CD14-positive monocyte (primary cell): ENCODE data around the gene PHLDB3. TPM values are rescaled to one million over a fixed set of nuclear protein-coding genes. Genes with fewer than 3 reads are reported as not detected.

ENCODE experiments used
- DNase-seq, 3 donors: peaks; one replicate each; pipeline ENCODE4 v3.0.0-alpha.2; 2011 to 2022
- H2AFZ ChIP-seq: 2 replicates; pipeline ENCODE4 v1.6.0; 2012; ENCODE audit warnings: mild to moderate bottlenecking, low read depth, low read length, inconsistent platforms; ENCODE audit not compliant: insufficient read depth, poor library complexity, severe bottlenecking
- H3K27ac ChIP-seq, 2 donors: 1 replicate in 1 of 2; 2 replicates in 1 of 2; pipeline ENCODE4 v1.5.1; 2012 to 2013; ENCODE audit warnings: low read length in 2 of 2, control low read depth in 1 of 2, inconsistent platforms in 1 of 2, low read depth in 1 of 2, mild to moderate bottlenecking in 1 of 2
- H3K27me3 ChIP-seq, 2 donors: one replicate each; pipeline versions ENCODE4 v1.6.0 to v1.6.1; 2011 to 2013; ENCODE audit warnings: low read length in 2 of 2; ENCODE audit not compliant: control insufficient read depth in 2 of 2, insufficient read depth in 2 of 2
- H3K36me3 ChIP-seq, 2 donors: replicated peaks in 1 of 2; 1 replicate in 1 of 2; 2 replicates in 1 of 2; pipeline versions ENCODE4 v1.5.1 to v1.6.1; 2012 to 2013; ENCODE audit warnings: low read length in 2 of 2, control low read depth in 1 of 2, inconsistent platforms in 1 of 2, mild to moderate bottlenecking in 1 of 2; ENCODE audit not compliant: insufficient read depth in 2 of 2, control insufficient read depth in 1 of 2
- H3K4me1 ChIP-seq, 2 donors: 1 replicate in 1 of 2; 2 replicates in 1 of 2; pipeline versions ENCODE4 v1.5.1 to v1.6.1; 2012 to 2013; ENCODE audit warnings: low read length in 2 of 2, control low read depth in 1 of 2, inconsistent platforms in 1 of 2, mild to moderate bottlenecking in 1 of 2, moderate library complexity in 1 of 2; ENCODE audit not compliant: insufficient read depth in 2 of 2, control insufficient read depth in 1 of 2
- H3K4me2 ChIP-seq: replicated peaks from 2 replicates; pipeline ENCODE3; 2012; ENCODE audit warnings: low read length, moderate library complexity, mild to moderate bottlenecking; ENCODE audit not compliant: poor library complexity, severe bottlenecking; ENCODE audit errors: extremely low read depth
- H3K4me3 ChIP-seq, 3 experiments: fragments of 200-600 bp in 1 of 3; sonication (generic) in 1 of 3; replicated peaks in 1 of 3; 1 replicate in 2 of 3; 2 replicates in 1 of 3; pipeline ENCODE4 v1.5.1; 2011 to 2013; ENCODE audit warnings: low read length in 3 of 3, mild to moderate bottlenecking in 3 of 3, control low read depth in 2 of 3, low read depth in 2 of 3, inconsistent platforms in 1 of 3, moderate library complexity in 1 of 3
- H3K79me2 ChIP-seq: 2 replicates; pipeline ENCODE4 v1.6.0; 2012; ENCODE audit warnings: mild to moderate bottlenecking, control low read depth, inconsistent platforms, low read length, moderate library complexity; ENCODE audit not compliant: insufficient read depth
- H3K9ac ChIP-seq: 2 replicates; pipeline ENCODE4 v1.6.0; 2017; ENCODE audit warnings: low read length, mild to moderate bottlenecking; ENCODE audit not compliant: insufficient read depth, poor library complexity, severe bottlenecking
- H3K9me3 ChIP-seq, 2 donors: replicated peaks in 1 of 2; 1 replicate in 1 of 2; 2 replicates in 1 of 2; pipeline versions ENCODE4 v1.5.1 to v1.6.1; 2012 to 2013; ENCODE audit warnings: low read length in 2 of 2, control low read depth in 1 of 2; ENCODE audit not compliant: control insufficient read depth in 1 of 2, insufficient read depth in 1 of 2
- H4K20me1 ChIP-seq: 2 replicates; pipeline ENCODE4 v1.6.0; 2012; ENCODE audit warnings: mild to moderate bottlenecking, low read length, control low read depth, moderate library complexity; ENCODE audit not compliant: insufficient read depth
- H3K27ac Mint-ChIP-seq, 7 donors: one replicate each; pipeline ENCODE4 v1.8.0; 2020; ENCODE audit warnings: mild to moderate bottlenecking in 7 of 7, mixed read lengths in 7 of 7, moderate library complexity in 6 of 7, inconsistent platforms in 2 of 7
- H3K27me3 Mint-ChIP-seq, 3 donors: one replicate each; pipeline ENCODE4 v1.8.0; 2021 to 2022; ENCODE audit warnings: low read depth in 3 of 3, mild to moderate bottlenecking in 3 of 3, mixed read lengths in 3 of 3, moderate library complexity in 3 of 3, inconsistent platforms in 1 of 3
- H3K36me3 Mint-ChIP-seq, 2 donors: one replicate each; pipeline ENCODE4 v1.8.0; 2020; ENCODE audit warnings: mixed read lengths in 2 of 2, inconsistent platforms in 1 of 2, mild to moderate bottlenecking in 1 of 2
- H3K4me1 Mint-ChIP-seq: one replicate; pipeline ENCODE4 v1.8.0; 2020; ENCODE audit warnings: mild to moderate bottlenecking, mixed read lengths
- H3K4me3 Mint-ChIP-seq, 2 donors: one replicate each; pipeline ENCODE4 v1.8.0; 2020; ENCODE audit warnings: mild to moderate bottlenecking in 2 of 2, mixed read lengths in 2 of 2, moderate library complexity in 1 of 2
- H3K9me3 Mint-ChIP-seq, 7 donors: one replicate each; pipeline ENCODE4 v1.8.0; 2020 to 2022; ENCODE audit warnings: mixed read lengths in 7 of 7, mild to moderate bottlenecking in 6 of 7, moderate library complexity in 6 of 7, inconsistent platforms in 2 of 7
- WGBS: methylation state at CpG from one replicate; pipeline ENCODE4 v1.1.5; 2013; ENCODE audit warnings: missing lambda C conversion rate; ENCODE audit not compliant: insufficient coverage; 5-methylcytosine and 5-hydroxymethylcytosine counted together
- intact Hi-C, 2 donors: fragments of 100-400 bp; cut with micrococcal nuclease; formaldehyde crosslinking; loops; one replicate each; pipeline versions ENCODE4 v1.15.0 to v1.15.1; 2023
- polyA plus RNA-seq, 3 donors: library from polyadenylated mRNA; depleted of rRNA in 1 of 3; unstranded in 2 of 3; stranded (reverse) in 1 of 3; fragments of 300-500 nt in 2 of 3; fragments of >200 nt in 1 of 3; fragmentation: Illumina TruSeq in 2 of 3; gene quantifications; 1 replicate in 2 of 3; 2 replicates in 1 of 3; pipeline ENCODE4 v1.2.3, GENCODE V29; 2012 to 2021
- TF ChIP-seq, protein P1 (sequence below): fragments of 200-600 bp; IDR thresholded peaks from one replicate; pipeline ENCODE4 v1.8.0; 2022; ENCODE audit warnings: antibody characterized with exemption, mild to moderate bottlenecking

Gene PHLDB3
- polyA plus RNA-seq, 3 donors, result 1.4 to 3.4 (median 1.7) TPM

GRCh38 chr19:43463381-43464133, 41.0 kb downstream of the PHLDB3 start:
- intact Hi-C loops, result loop anchor here in 1 of 2 donors (1.0 kb wide), 1 partner anchor 41 kb away; the partner anchor contains the start of gene PHLDB3
- H3K27ac Mint-ChIP-seq, result peak overlapping the region; percentile 94 to 99 (median 98)
- Histone ChIP-seq H3K9me3 (no peaks in the 10 kb centered on the region), H3K27ac (peak overlapping the region; percentile 70 to 90), H3K4me3 (peak overlapping the region; percentile 68 to 88 (median 80)), H3K36me3 (no peaks in the 10 kb centered on the region), H2AFZ (peak overlapping the region; percentile 86), H4K20me1 (no peaks in the 10 kb centered on the region), H3K27me3 (no peaks in the 10 kb centered on the region), H3K4me1 (peaks cover 45 to 50% of the 10 kb centered on the region in 2 donors), H3K4me2 (peak overlapping the region; percentile 90), H3K9ac (peak overlapping the region; percentile 69), H3K79me2 (no peaks in the 10 kb centered on the region)
- TF ChIP-seq, protein P1, sequence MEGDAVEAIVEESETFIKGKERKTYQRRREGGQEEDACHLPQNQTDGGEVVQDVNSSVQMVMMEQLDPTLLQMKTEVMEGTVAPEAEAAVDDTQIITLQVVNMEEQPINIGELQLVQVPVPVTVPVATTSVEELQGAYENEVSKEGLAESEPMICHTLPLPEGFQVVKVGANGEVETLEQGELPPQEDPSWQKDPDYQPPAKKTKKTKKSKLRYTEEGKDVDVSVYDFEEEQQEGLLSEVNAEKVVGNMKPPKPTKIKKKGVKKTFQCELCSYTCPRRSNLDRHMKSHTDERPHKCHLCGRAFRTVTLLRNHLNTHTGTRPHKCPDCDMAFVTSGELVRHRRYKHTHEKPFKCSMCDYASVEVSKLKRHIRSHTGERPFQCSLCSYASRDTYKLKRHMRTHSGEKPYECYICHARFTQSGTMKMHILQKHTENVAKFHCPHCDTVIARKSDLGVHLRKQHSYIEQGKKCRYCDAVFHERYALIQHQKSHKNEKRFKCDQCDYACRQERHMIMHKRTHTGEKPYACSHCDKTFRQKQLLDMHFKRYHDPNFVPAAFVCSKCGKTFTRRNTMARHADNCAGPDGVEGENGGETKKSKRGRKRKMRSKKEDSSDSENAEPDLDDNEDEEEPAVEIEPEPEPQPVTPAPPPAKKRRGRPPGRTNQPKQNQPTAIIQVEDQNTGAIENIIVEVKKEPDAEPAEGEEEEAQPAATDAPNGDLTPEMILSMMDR, result no peak
- DNase-seq, result peak; percentile 93 to 96 (median 95)
- H3K4me3 Mint-ChIP-seq, result peak overlapping the region; percentile 94 to 97
- H3K4me1 Mint-ChIP-seq, result peaks cover 42% of the 10 kb centered on the region
- H3K9me3 Mint-ChIP-seq, result peaks cover 0 to 3% (median 0%) of the 10 kb centered on the region in 7 donors
- 0% methylated on average over 52 of the region's 57 CpGs for WGBS
- H3K27me3 Mint-ChIP-seq, result peaks cover 10 to 24% (median 15%) of the 10 kb centered on the region in 3 donors
- peaks cover 3 to 8% of the 10 kb centered on the region in 2 donors for H3K36me3 Mint-ChIP-seq

- peak overlapping the region; percentile 90 for H3K4me2 ChIP-seq
- intact Hi-C loops, result loop anchor here in 1 of 2 donors (1.0 kb wide), 1 partner anchor 41 kb away; the partner anchor contains the start of gene PHLDB3
- H2AFZ ChIP-seq, result peak overlapping the region; percentile 86
- H3K9ac ChIP-seq, result peak overlapping the region; percentile 69
- H3K27me3 Mint-ChIP-seq, result peaks cover 10 to 24% (median 15%) of the 10 kb centered on the region in 3 donors
- WGBS, result 10% methylated on average over 25 of the region's 33 CpGs
- peak overlapping the region; percentile 94 to 97 for H3K4me3 Mint-ChIP-seq
- peaks cover 3 to 8% of the 10 kb centered on the region in 2 donors for H3K36me3 Mint-ChIP-seq
- no peaks in the 10 kb centered on the region for H3K36me3 ChIP-seq
- H3K9me3 ChIP-seq, result no peaks in the 10 kb centered on the region
- peak overlapping the region; percentile 86 to 99 (median 97) for H3K27ac Mint-ChIP-seq
- peak overlapping the region in 1 of 2 donors; percentile 45 for H3K27ac ChIP-seq
- H3K4me1 Mint-ChIP-seq, result peaks cover 35% of the 10 kb centered on the region
- no peak for DNase-seq
- TF ChIP-seq, protein P1, result no peak
- H3K9me3 Mint-ChIP-seq, result peaks cover 0 to 3% (median 0%) of the 10 kb centered on the region in 7 donors
- H3K4me1 ChIP-seq, result peaks cover 39 to 43% of the 10 kb centered on the region in 2 donors
- no peaks in the 10 kb centered on the region for H3K79me2 ChIP-seq
- H3K4me3 ChIP-seq, result peak overlapping the region; percentile 9 to 88 (median 80)
- H4K20me1 ChIP-seq, result no peaks in the 10 kb centered on the region
- H3K27me3 ChIP-seq, result no peaks in the 10 kb centered on the region
Observed at GRCh38 chr19:43462785-43463380, 41.7 kb downstream of the PHLDB3 start.
